K562 (cell line): ENCODE measurements around the gene CDH2. TPM values are rescaled to one million over a fixed set of nuclear protein-coding genes. Genes with fewer than 3 reads are reported as not detected.

Source experiments
- ATAC-seq: fragments of 200-7000 bp; cut with Tn5 transposase; 3 replicates; pipeline ENCODE4 v1.9.1; 2020; ENCODE audit warnings: moderate library complexity
- BruUV-seq: library from RNA; stranded (reverse); fragments of 400-500 nt; replicated peaks from 2 replicates; lab custom pipeline; 2021; lab: Mats Ljungman, UMichigan
- CTCF ChIA-PET: fragments of 300-600 bp; formaldehyde crosslinking; extraction: SDS; loops from one replicate; lab custom pipeline; 2021; ENCODE audit warnings: low intra/inter-chr PET ratio; lab: Yijun Ruan, JAX
- POLR2A ChIA-PET: fragments of 300-600, 350-650 bp; sonication (Branson Sonifier 250); formaldehyde crosslinking; extraction: SDS; loops from one replicate; lab custom pipeline; 2021; ENCODE audit warnings: antibody characterized with exemption, inconsistent platforms; lab: Yijun Ruan, JAX
- DNase-seq, 4 experiments: peaks; one replicate each; pipeline versions ENCODE4 v3.0.0 to v3.0.0-alpha.2; 2011 to 2018; ENCODE audit warnings: low spot score in 3 of 4, mixed read lengths in 3 of 4; ENCODE audit errors: extremely low read depth in 1 of 4
- FAIRE-seq: peaks from 2 replicates; lab custom pipeline; 2011; peaks lifted over from hg19 to GRCh38; lab: Jason Lieb, UNC
- H2AFZ ChIP-seq: 2 replicates; pipeline ENCODE4 v1.6.0; 2011; ENCODE audit warnings: low read depth, low read length, control low read depth, inconsistent platforms
- H3K27ac ChIP-seq: fragments of 200-600 bp; 3 replicates; pipeline ENCODE4 v1.8.0; 2011; ENCODE audit warnings: low read depth, mild to moderate bottlenecking, control low read depth, inconsistent platforms, low read length, moderate library complexity, mixed read lengths; ENCODE audit errors: extremely low read depth
- H3K27me3 ChIP-seq, 2 experiments: fragments of 300-600 bp in 1 of 2; 2 replicates in 1 of 2; 3 replicates in 1 of 2; pipeline versions ENCODE4 v1.6.0 to v1.8.0; 2011; ENCODE audit warnings: inconsistent platforms in 2 of 2, low read length in 2 of 2, mild to moderate bottlenecking in 1 of 2, mixed read lengths in 1 of 2, moderate library complexity in 1 of 2; ENCODE audit not compliant: control insufficient read depth in 2 of 2, insufficient read depth in 2 of 2
- H3K36me3 ChIP-seq: fragments of 300-600 bp; 3 replicates; pipeline ENCODE4 v1.8.0; 2011; ENCODE audit warnings: mild to moderate bottlenecking, low read length, inconsistent platforms; ENCODE audit not compliant: control insufficient read depth, insufficient read depth
- H3K4me1 ChIP-seq, 2 experiments: fragments of 200-600 bp in 1 of 2; replicated peaks in 1 of 2; 2 replicates in 1 of 2; 3 replicates in 1 of 2; pipeline versions ENCODE4 v1.5.1 to v1.8.0; 2011; ENCODE audit warnings: inconsistent platforms in 2 of 2, low read length in 2 of 2, mild to moderate bottlenecking in 1 of 2, mixed read lengths in 1 of 2, moderate library complexity in 1 of 2; ENCODE audit not compliant: control insufficient read depth in 2 of 2, insufficient read depth in 2 of 2
- H3K4me2 ChIP-seq: 2 replicates; pipeline ENCODE4 v1.6.1; 2011; ENCODE audit warnings: low read length, control low read depth, inconsistent platforms, mixed read lengths; ENCODE audit not compliant: insufficient read depth
- H3K4me3 ChIP-seq: fragments of 200-600 bp; sonication (generic), shearing (Covaris generic); 2 replicates; pipeline ENCODE4 v1.5.1; 2016; ENCODE audit warnings: control low read depth, inconsistent platforms
- H3K79me2 ChIP-seq: fragments of 200-600 bp; 3 replicates; pipeline ENCODE4 v1.8.0; 2011; ENCODE audit warnings: low read length, inconsistent platforms; ENCODE audit not compliant: control insufficient read depth, insufficient read depth
- H3K9ac ChIP-seq, 2 experiments: 2 replicates each; pipeline versions ENCODE4 v1.6.0 to v1.6.1; 2011; ENCODE audit warnings: low read depth in 2 of 2, low read length in 2 of 2, control low read depth in 1 of 2, inconsistent platforms in 1 of 2, mild to moderate bottlenecking in 1 of 2, mixed read lengths in 1 of 2; ENCODE audit not compliant: insufficient read depth in 1 of 2
- H3K9me1 ChIP-seq: one replicate; pipeline ENCODE4 v1.6.0; 2011; ENCODE audit warnings: inconsistent platforms, mild to moderate bottlenecking, low read length, moderate library complexity; ENCODE audit not compliant: control insufficient read depth, insufficient read depth
- H3K9me3 ChIP-seq: replicated peaks from 2 replicates; pipeline ENCODE4 v1.5.1; 2011; ENCODE audit warnings: low read depth, low read length, inconsistent platforms; ENCODE audit not compliant: control insufficient read depth, insufficient read depth
- H4K20me1 ChIP-seq: replicated peaks from 2 replicates; pipeline ENCODE4 v1.6.1; 2011; ENCODE audit warnings: low read length, inconsistent platforms, mixed read lengths; ENCODE audit not compliant: control insufficient read depth, insufficient read depth
- BRD4 ChIP-seq: fragments of 200-600 bp; sonication (generic); IDR thresholded peaks from 2 replicates; pipeline ENCODE4 v1.6.1; 2017; ENCODE audit warnings: inconsistent platforms
- DIDO1 ChIP-seq: fragments of 450-650 bp; IDR thresholded peaks from 2 replicates; pipeline ENCODE4 v1.6.1; 2016; ENCODE audit warnings: low read depth, missing biosample characterization, missing genetic modification characterization
- EP300 ChIP-seq: IDR thresholded peaks from 2 replicates; pipeline ENCODE4 v1.6.1; 2012; ENCODE audit warnings: low read length, improper control_type of control experiment
- ETV6 ChIP-seq, 3 experiments: fragments of 150-350 bp in 1 of 3; sonication (generic) in 1 of 3; formaldehyde crosslinking in 1 of 3; IDR thresholded peaks; 2 replicates each; pipeline versions ENCODE4 v1.6.1 to v1.8.0; 2014 to 2022; ENCODE audit warnings: borderline replicate concordance in 2 of 3, low read depth in 2 of 3, antibody characterized with exemption in 1 of 3, low read length in 1 of 3, mild to moderate bottlenecking in 1 of 3, missing genetic modification reagents in 1 of 3
- HNRNPUL1 ChIP-seq: fragments of 200-400 bp; formaldehyde crosslinking; IDR thresholded peaks from 2 replicates; pipeline ENCODE4 v1.6.1; 2017; ENCODE audit warnings: low read length
- KAT2B ChIP-seq: IDR thresholded peaks from one replicate; pipeline ENCODE4 v1.6.1; 2012; ENCODE audit warnings: low read depth, mild to moderate bottlenecking, control low read depth, inconsistent platforms, low read length, moderate library complexity
- KAT8 ChIP-seq: fragments of 450-650 bp; IDR thresholded peaks from 2 replicates; pipeline ENCODE4 v1.6.1; 2016; ENCODE audit warnings: low read depth, mild to moderate bottlenecking
- NCOA4 ChIP-seq: fragments of 450-650 bp; IDR thresholded peaks from 2 replicates; pipeline ENCODE4 v1.6.1; 2018; ENCODE audit warnings: mild to moderate bottlenecking; ENCODE audit not compliant: partially characterized antibody
- NCOR1 ChIP-seq: fragments of 450-650 bp; IDR thresholded peaks from 2 replicates; pipeline ENCODE4 v1.6.1; 2016; ENCODE audit warnings: mild to moderate bottlenecking, moderate library complexity
- NFE2L1 ChIP-seq: fragments of 450-650 bp; IDR thresholded peaks from 2 replicates; pipeline ENCODE4 v1.6.1; 2016; ENCODE audit warnings: missing genetic modification characterization, low read depth, mild to moderate bottlenecking, missing compliant biosample characterization, moderate library complexity, borderline replicate concordance
- NR2C2 ChIP-seq, 2 experiments: fragments of 200-800 bp in 1 of 2; sonication (Bioruptor generic) in 1 of 2; sonication (generic) in 1 of 2; formaldehyde crosslinking in 1 of 2; IDR thresholded peaks; 2 replicates each; pipeline versions ENCODE4 v1.6.1 to v1.8.0; 2016 to 2022; ENCODE audit warnings: mild to moderate bottlenecking in 1 of 2, missing compliant biosample characterization in 1 of 2, missing genetic modification characterization in 1 of 2, missing genetic modification reagents in 1 of 2
- RHOXF2B ChIP-seq: fragments of 250-450 bp; sonication (Bioruptor Pico); conservative IDR thresholded peaks from 2 replicates; pipeline ENCODE4 v1.5.1; 2021
- TFAP4 ChIP-seq: sonication (generic); formaldehyde crosslinking; IDR thresholded peaks from 2 replicates; pipeline ENCODE4 v1.8.0; 2022; ENCODE audit warnings: missing genetic modification reagents, mild to moderate bottlenecking, moderate library complexity, borderline replicate concordance
- WHSC1 ChIP-seq: IDR thresholded peaks from one replicate; pipeline ENCODE4 v1.6.1; 2012; ENCODE audit warnings: low read length, control low read depth, inconsistent platforms
- ZNF212 ChIP-seq: fragments of 450-650 bp; formaldehyde crosslinking; IDR thresholded peaks from 2 replicates; pipeline ENCODE4 v1.4.0; 2020; ENCODE audit warnings: mild to moderate bottlenecking
- WGBS: fragments of 100-300 bp; shearing (Covaris generic); methylation state at CpG from one replicate; pipeline ENCODE4 v1.1.6; 2016; ENCODE audit warnings: low coverage, mixed read lengths; ENCODE audit not compliant: insufficient coverage; ENCODE audit errors: missing lambda C conversion rate; 5-methylcytosine and 5-hydroxymethylcytosine counted together
- in situ Hi-C: fragments of 300-500 bp; cut with MboI; formaldehyde crosslinking; loops from 4 replicates; pipeline ENCODE4 v1.15.0; 2018; ENCODE audit warnings: inconsistent platforms, mixed read lengths
- intact Hi-C: fragments of 100-400 bp; cut with micrococcal nuclease; formaldehyde crosslinking; loops from 2 replicates; pipeline ENCODE4 v1.14.2; 2022
- polyA plus RNA-seq, 8 experiments: library from polyadenylated mRNA; depleted of rRNA in 4 of 8; stranded (reverse) in 5 of 8; unstranded in 3 of 8; fragments of >200 nt; fragmentation: Nextera tagmentation in 2 of 8; fragmentation: Illumina TruSeq in 1 of 8; extraction: Ambion mirVana in 2 of 8; extraction: Trizol in 1 of 8; gene quantifications; 2 replicates each; pipeline versions ENCODE4 v1.2.1 to v1.2.3, GENCODE V29; 2011 to 2014; ENCODE audit warnings: inconsistent platforms in 1 of 8, missing spikeins in 1 of 8
- total RNA-seq, 7 experiments: library from RNA; depleted of rRNA in 6 of 7; stranded (reverse); fragments of >200 nt in 6 of 7; fragmentation: Illumina TruSeq in 2 of 7; extraction: Trizol in 2 of 7; gene quantifications; 2 replicates each; pipeline versions ENCODE4 v1.2.1 to v1.2.3, GENCODE V29; 2011 to 2021; ENCODE audit warnings: low replicate concordance in 1 of 7

Gene CDH2
- total and polyA plus RNA-seq, 9 of the 15 experiments (the other 6 are each of a cell fraction or from before 2014, with no cell fraction given): 0.04 TPM; not detected in 8

- Histone ChIP-seq H3K4me3 (no peak overlapping the region), H3K9me3 (no peaks in the 10 kb centered on the region), H3K9ac (no peak overlapping the region), H3K4me1 (no peaks in the 10 kb centered on the region), H3K9me1 (no peaks in the 10 kb centered on the region), H2AFZ (no peak overlapping the region), H4K20me1 (no peaks in the 10 kb centered on the region), H3K4me2 (no peak overlapping the region), H3K27ac (no peak overlapping the region), H3K27me3 (no peaks in the 10 kb centered on the region), H3K79me2 (no peaks in the 10 kb centered on the region), H3K36me3 (no peaks in the 10 kb centered on the region)
- intact Hi-C loops: no loop called here
- CTCF ChIA-PET: no interaction called here
- POLR2A ChIA-PET: no interaction called here
- DNase-seq (no peak), FAIRE-seq (no peak), ATAC-seq (no peak)
- TF ChIP-seq ZNF212 (CRISPR knock-in tag) (no peak), HNRNPUL1 (no peak), BRD4 (no peak), NFE2L1 (no peak), TFAP4 (CRISPR knock-in tag) (no peak), NCOA4 (no peak), NR2C2 (CRISPR knock-in tag; IDR thresholded peaks at IDR 0.05) (no peak), NR2C2 (tag; IDR thresholded peaks at IDR 0.05) (no peak), WHSC1 (no peak), NCOR1 (no peak), RHOXF2B (CRISPR knock-in tag) (no peak), DIDO1 (no peak), KAT8 (no peak), KAT2B (no peak), ETV6 (IDR thresholded peaks at IDR 0.05; ENCODE audit: borderline replicate concordance in 1 of 2, low read depth in 2 of 2, low read length in 1 of 2) (no peak), ETV6 (CRISPR knock-in tag; IDR thresholded peaks at IDR 0.05; ENCODE audit: borderline replicate concordance) (no peak), EP300 (no peak)
- no TSS peak for BruUV-seq
- in situ Hi-C loops: no loop called here
- WGBS: 0% methylated on average over 5 of the region's 5 CpGs
These were observed 226.2 kb downstream of the CDH2 start for GRCh38 chr18:27950648-27951228.
